Stimulated activated effector memory CD8-positive, alpha-beta T cell treated with anti-CD3 and anti-CD28 coated beads, Interleukin-12 subunit alpha, Interleukin-12 subunit beta, amount 100 ng/mL, for 72 hours (primary cell): Measurements from ENCODE around the gene HCK.
"Not testable (repeated sequence)": the region's sequence is repeated elsewhere in the genome, so short reads cannot be mapped to it uniquely, and the experiment has no call there.

Experiments
- ATAC-seq: fragments of 150-1000 bp; cut with Tn5 transposase; 2 replicates; pipeline ENCODE4 v1.10.0; 2021
- DNase-seq, 2 donors: peaks; one replicate each; pipeline ENCODE4 v3.0.0; 2021 to 2022; ENCODE audit warnings: low spot score in 2 of 2
- H3K27ac Mint-ChIP-seq: one replicate; pipeline ENCODE4 v1.8.0; 2022; ENCODE audit warnings: mild to moderate bottlenecking, mixed read lengths
- H3K36me3 Mint-ChIP-seq: one replicate; pipeline ENCODE4 v1.8.0; 2022; ENCODE audit warnings: mild to moderate bottlenecking, mixed read lengths
- H3K4me1 Mint-ChIP-seq: one replicate; pipeline ENCODE4 v1.8.0; 2022; ENCODE audit warnings: mixed read lengths
- H3K4me3 Mint-ChIP-seq: one replicate; pipeline ENCODE4 v1.8.0; 2022; ENCODE audit warnings: mild to moderate bottlenecking, mixed read lengths
- H3K9me3 Mint-ChIP-seq: one replicate; pipeline ENCODE4 v1.8.0; 2022; ENCODE audit warnings: mixed read lengths

The HCK gene

DNA sequence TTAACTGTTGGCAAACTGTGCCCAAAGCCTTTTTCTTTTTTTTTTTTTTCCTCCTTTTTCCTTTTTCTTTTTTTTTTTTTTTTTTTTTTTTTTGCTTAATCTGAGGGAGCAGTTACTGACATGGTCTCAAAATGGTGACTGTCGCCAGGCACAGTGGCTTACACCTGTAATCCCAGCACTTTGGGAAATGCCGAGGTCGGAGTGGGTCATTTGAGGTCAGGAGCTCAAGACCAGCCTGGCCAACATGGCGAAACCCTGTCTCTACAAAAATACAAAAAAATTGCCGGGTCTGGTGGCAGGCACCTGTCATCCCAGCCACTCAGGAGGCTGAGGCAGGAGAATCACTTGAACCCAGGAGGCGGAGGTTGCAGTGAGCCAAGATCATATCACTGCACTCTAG lies 64.8 kb downstream of the HCK start:
- H3K36me3 Mint-ChIP-seq, result peaks cover 34% of the 10 kb centered on the region
- DNase-seq, H3K9me3 Mint-ChIP-seq, H3K4me3 Mint-ChIP-seq, ATAC-seq, H3K27ac Mint-ChIP-seq: not testable (repeated sequence)
- H3K4me1 Mint-ChIP-seq, result peaks cover 37% of the 10 kb centered on the region

DNA sequence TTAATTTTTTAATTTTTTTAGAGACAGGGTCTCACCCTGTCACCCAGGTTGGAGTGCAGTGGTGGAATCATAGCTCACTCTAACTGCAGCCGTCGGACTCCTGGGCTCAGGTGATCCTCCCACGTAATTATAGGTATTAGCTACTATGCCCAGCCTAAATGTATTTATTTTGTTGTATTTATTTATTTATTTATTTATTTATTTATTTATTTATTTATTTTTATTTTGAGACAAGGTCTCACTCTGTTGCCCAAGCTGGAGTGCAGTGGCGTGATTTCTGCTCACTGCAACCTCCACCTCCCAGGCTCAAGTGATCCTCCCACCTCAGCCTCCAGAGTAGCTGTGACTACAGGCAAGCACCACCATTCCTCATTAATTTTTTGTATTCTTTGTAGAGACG lies 66.4 kb downstream of the HCK start:
- H3K4me1 Mint-ChIP-seq, result peaks cover 25% of the 10 kb centered on the region
- H3K27ac Mint-ChIP-seq, result not testable (repeated sequence)

DNA sequence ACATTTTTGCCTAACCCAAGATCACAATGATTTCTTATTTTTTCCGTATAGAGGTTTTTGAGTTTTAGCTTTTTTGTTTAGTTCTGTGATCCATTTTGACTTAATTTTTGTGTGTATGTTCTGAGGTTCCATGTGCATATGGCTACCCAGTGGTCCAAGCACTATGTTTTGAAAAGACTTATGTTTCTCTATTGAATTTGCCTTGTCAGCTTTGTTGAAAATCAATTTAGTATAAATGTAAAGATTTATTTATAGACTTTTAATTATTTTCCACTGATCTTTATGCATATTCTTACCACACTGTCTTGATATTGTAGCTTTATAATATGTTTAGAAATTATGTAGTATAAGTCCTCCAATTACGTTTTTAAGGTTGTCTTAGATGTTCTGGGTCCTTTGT lies 67.7 kb downstream of the HCK start:
- ATAC-seq (no peak), DNase-seq (no peak)
- Mint-ChIP-seq H3K4me1 (peaks cover 19% of the 10 kb centered on the region), H3K36me3 (peaks cover 36% of the 10 kb centered on the region), H3K9me3 (no peaks in the 10 kb centered on the region), H3K4me3 (no peak overlapping the region), H3K27ac (no peak overlapping the region)

More for the DNA sequence above, 66.4 kb downstream of the HCK start:
- not testable (repeated sequence) for H3K4me3 Mint-ChIP-seq, H3K9me3 Mint-ChIP-seq, ATAC-seq, DNase-seq
- peaks cover 30% of the 10 kb centered on the region for H3K36me3 Mint-ChIP-seq

DNA sequence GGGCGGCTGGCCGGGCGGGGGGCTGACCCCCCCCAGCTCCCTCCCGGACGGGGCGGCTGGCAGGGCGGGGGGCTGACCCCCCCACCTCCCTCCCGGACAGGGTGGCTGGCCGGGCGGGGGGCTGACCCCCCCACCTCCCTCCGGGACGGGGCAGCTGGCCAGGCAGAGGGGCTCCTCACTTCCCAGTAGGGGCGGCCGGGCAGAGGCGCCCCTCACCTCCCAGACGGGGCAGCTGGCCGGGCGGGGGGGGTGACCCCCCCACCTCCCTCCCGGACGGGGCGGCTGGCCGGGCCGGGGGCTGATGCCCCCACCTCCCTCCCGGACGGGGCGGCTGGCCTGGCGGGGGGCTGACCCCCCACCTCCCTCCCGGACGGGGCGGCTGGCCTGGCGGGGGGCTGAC lies 69.9 kb downstream of the HCK start:
- ATAC-seq, H3K27ac Mint-ChIP-seq, DNase-seq, H3K4me1 Mint-ChIP-seq, H3K4me3 Mint-ChIP-seq, H3K9me3 Mint-ChIP-seq: not testable (repeated sequence)
- H3K36me3 Mint-ChIP-seq, result peaks cover 18% of the 10 kb centered on the region

DNA sequence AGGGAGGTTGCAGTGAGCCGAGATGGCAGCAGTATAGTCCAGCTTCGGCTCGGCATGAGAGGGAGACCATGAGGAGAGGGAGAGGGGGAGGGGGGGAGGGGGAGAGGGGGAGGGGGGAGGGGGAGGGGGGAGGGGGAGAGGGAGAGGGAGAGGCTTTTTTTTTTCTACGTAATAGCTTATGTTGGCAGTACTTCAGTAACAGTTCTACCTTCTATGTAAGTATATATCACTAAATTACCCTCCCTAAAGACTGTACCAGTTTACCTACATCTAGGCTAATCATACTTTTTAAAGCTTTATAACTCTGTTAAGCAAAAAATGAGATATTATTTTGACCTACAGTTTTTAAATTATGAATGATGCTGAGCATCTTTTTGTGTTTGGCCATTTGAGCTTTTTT lies 71.0 kb downstream of the HCK start:
- DNase-seq (no peak), ATAC-seq (no peak)
- no peak overlapping the region for H3K4me3 Mint-ChIP-seq
- no peaks in the 10 kb centered on the region for H3K9me3 Mint-ChIP-seq
- H3K27ac Mint-ChIP-seq, result no peak overlapping the region
- peaks cover 9% of the 10 kb centered on the region for H3K4me1 Mint-ChIP-seq
- H3K36me3 Mint-ChIP-seq, result peaks cover 15% of the 10 kb centered on the region

DNA sequence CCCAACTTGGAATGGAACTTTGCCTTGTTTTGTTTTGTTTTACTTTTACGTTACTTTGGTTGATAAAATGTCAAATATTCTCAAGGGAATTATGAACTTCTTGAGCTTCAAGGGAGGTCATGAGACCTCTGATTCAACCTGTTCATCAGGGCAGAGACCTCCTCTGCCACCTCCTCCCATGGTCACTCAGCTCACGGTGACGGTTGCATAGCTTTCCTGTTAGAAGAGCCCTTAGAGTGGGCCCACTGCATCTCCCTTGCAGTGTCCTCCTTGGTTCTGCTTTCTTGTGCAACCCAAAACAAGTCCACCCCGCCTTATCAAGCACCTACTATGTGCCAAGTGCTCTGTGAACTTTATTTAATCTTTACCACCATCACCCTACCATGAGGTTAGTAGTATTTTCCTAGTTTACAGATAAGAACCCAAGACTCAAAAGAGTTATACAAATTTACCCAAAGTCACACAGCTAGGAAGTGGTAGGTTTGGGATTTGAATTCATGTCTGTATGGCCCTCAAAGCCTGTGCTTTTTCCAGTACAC lies 72.9 kb downstream of the HCK start:
- ATAC-seq (no peak), DNase-seq (no peak)
- Mint-ChIP-seq H3K4me1 (peaks cover 16% of the 10 kb centered on the region), H3K36me3 (peaks cover 16% of the 10 kb centered on the region), H3K9me3 (no peaks in the 10 kb centered on the region), H3K27ac (no peak overlapping the region), H3K4me3 (no peak overlapping the region)

DNA sequence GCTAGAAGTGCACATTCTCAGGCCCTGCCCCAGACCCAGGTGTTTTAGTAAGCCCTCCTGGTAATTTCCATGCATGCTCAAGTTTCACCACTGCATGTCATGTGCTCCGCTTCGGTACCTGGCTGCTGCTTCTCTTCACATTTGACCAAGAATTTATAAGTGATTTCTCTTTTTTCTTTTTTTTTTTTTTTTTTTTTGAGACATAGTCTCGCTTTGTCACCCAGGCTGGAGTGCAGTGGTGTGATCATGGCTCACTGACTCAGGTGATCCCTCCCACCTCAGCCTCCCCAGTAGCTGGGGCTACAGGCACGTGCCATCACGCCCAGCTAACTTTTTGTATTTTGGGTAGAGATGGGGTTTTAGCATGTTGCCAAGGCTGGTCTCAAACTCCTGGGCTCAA lies 73.5 kb downstream of the HCK start:
- Mint-ChIP-seq H3K4me3 (no peak overlapping the region), H3K4me1 (peaks cover 22% of the 10 kb centered on the region)

DNA sequence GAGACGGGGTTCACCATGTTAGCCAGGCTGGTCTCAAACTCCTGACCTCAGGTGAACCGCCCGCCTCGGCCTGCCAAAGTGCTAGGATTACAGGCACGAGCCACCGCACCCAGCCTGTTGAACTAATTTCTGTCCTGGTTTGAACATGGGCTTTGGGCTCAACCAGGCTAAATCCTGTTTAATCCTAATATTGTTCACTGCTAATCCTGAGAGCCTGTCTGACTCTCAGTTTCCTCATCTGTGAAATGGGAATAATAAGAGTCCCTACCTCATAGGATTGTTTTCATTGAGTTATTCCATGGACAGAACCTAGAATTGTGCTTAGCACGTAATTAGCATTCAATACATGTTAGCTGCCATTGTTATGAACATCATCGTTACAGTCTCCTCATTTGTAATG lies 74.9 kb downstream of the HCK start:
- Mint-ChIP-seq H3K4me1 (peaks cover 36% of the 10 kb centered on the region), H3K9me3 (no peaks in the 10 kb centered on the region), H3K36me3 (peaks cover 30% of the 10 kb centered on the region), H3K27ac (no peak overlapping the region), H3K4me3 (no peak overlapping the region)
- no peak for DNase-seq
- no peak for ATAC-seq

More for the DNA sequence above, 73.5 kb downstream of the HCK start:
- DNase-seq, result no peak
- H3K27ac Mint-ChIP-seq, result no peak overlapping the region
- ATAC-seq, result no peak
- H3K9me3 Mint-ChIP-seq, result no peaks in the 10 kb centered on the region
- H3K36me3 Mint-ChIP-seq, result peaks cover 21% of the 10 kb centered on the region

DNA sequence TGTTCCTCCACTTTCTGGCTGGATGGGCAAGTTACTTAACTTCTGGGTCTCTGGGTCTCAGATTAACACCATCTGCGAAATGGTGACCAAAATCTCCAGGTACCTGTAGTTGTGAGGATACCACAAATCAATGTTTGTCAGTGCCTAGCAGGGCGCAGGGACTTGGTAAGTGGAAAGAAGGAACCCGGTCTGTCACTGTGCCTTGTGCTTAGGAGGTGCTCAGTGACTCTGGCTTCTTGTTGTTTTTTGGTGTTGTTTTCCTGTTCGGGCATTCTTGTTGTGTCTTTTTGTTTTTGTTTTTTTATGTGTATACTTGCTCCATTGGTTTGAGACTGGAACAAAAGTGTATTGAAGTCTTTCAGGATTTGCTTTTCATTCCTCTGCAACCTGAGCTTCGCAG lies 75.3 kb downstream of the HCK start:
- no peaks in the 10 kb centered on the region for H3K9me3 Mint-ChIP-seq
- no peak for DNase-seq
- H3K36me3 Mint-ChIP-seq, result peaks cover 34% of the 10 kb centered on the region
- H3K4me1 Mint-ChIP-seq, result peaks cover 40% of the 10 kb centered on the region
- H3K4me3 Mint-ChIP-seq, result no peak overlapping the region
- no peak overlapping the region for H3K27ac Mint-ChIP-seq
- no peak for ATAC-seq

DNA sequence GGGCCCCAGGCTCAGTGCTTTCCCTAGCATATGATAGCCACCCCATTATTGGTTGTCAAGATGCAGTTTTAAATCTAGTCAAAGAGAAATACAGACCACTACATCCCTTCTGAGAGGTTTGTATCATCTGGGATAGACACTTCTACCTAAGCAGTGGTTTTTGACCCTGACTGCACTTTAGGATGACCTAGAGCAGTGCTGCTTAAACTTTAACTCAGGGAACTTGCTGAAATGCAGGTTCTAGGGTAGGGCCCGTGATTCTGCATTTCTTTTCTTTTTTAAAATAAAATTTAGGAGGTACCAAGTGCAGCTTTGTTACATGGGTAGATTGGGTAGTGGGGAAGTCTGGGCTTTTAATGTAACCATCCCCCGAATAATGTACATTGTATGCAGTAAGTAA lies 76.1 kb downstream of the HCK start:
- Mint-ChIP-seq H3K4me1 (peaks cover 48% of the 10 kb centered on the region), H3K4me3 (no peak overlapping the region), H3K27ac (no peak overlapping the region), H3K9me3 (no peaks in the 10 kb centered on the region), H3K36me3 (peaks cover 36% of the 10 kb centered on the region)
- ATAC-seq (no peak), DNase-seq (no peak)

DNA sequence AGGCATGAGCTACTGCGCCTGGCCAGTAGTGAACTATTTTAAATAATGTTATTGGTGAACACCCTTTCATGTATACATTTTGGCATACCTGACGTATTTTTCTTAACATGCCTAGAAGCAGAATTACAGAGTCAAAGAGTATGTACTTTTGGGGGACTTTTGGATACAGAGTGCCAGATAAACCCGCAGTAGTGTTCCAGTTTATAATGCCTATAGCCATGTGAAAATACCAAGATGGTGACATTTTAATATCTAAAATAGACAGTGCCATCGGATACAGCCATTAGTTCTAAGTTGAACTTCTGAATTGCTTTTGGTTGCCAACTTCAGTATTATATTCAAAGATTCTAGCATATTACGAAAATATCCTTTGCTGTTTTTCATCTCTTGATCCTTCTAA lies 77.8 kb downstream of the HCK start:
- ATAC-seq, result no peak
- H3K27ac Mint-ChIP-seq, result no peak overlapping the region

DNA sequence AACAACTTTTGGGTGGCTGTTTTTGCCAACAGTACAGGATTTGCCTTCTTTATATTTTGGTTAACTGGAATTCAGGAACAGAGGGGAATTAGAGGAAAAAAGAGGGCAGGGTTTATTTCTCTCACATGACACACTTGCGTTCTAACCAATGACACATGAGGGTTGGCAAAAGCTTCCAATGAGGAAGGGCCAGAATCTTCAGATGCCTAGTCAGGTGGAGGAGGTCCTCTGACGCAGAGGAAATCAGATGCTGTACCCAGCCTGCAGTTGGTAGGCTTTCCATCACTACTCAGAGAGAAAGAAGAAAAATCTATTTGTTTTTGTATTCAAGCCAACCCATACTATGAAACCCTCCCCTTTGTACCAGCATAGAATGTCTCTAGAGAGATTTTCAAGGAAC lies 78.3 kb downstream of the HCK start:
- Mint-ChIP-seq H3K9me3 (no peaks in the 10 kb centered on the region), H3K27ac (no peak overlapping the region), H3K36me3 (peaks cover 38% of the 10 kb centered on the region), H3K4me3 (no peak overlapping the region), H3K4me1 (peaks cover 42% of the 10 kb centered on the region)
- ATAC-seq (no peak), DNase-seq (no peak)

More for the DNA sequence above, 77.8 kb downstream of the HCK start:
- peaks cover 36% of the 10 kb centered on the region for H3K36me3 Mint-ChIP-seq
- DNase-seq, result no peak
- H3K4me3 Mint-ChIP-seq, result no peak overlapping the region
- H3K4me1 Mint-ChIP-seq, result peaks cover 45% of the 10 kb centered on the region
- no peaks in the 10 kb centered on the region for H3K9me3 Mint-ChIP-seq

DNA sequence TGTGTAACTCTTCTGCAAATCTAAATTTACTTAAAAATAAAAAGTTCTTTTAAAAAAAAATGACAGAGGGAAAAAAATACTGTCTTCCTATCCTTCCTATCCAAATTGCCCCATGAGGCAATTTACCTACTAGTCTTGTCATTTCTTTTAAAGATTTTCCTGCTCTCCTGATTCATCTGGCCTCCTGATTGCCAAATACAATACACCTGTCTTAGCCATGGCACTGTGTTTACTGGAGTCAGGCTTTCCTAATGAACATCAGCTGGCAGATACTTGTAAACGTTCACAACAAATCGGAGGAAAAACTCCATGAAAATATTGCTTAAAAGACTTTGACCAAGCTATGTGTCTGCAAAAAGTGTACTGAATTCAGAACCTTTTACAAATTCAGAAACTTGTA lies 78.9 kb downstream of the HCK start:
- peaks cover 42% of the 10 kb centered on the region for H3K4me1 Mint-ChIP-seq
- no peak overlapping the region for H3K27ac Mint-ChIP-seq
- ATAC-seq, result no peak
- no peak overlapping the region for H3K4me3 Mint-ChIP-seq
- no peaks in the 10 kb centered on the region for H3K9me3 Mint-ChIP-seq
- DNase-seq, result no peak
- peaks cover 44% of the 10 kb centered on the region for H3K36me3 Mint-ChIP-seq

DNA sequence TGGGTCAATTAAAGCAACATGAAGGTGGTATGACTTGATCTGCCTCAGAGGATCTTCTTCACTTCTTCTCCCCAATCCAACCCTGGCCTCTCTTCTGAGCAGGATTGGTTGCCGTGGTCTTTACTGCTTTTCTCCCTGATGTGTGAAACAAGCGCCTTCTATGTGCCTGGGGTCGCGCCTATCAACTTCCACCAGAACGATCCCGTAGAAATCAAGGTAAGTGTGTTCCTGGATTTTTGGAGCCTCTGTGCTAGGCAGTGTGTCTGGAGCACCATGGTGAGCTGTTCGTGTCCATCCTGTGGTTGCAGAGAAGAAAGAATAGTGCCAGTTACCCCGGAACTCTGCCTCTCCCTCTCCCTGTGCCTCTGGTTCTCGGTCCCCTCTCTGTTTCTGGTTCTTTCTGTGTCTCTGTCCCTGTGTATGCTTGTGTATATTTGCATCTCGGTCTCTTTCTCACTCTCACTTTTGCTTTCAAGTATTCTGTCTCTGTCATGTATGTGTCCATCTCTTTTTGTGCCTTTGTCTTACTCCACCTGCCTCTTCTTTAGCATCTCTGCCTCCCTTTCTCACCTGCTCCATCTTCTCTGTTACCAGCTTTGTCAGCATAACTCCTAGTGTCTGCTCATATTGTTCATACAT lies 81.0 kb downstream of the HCK start:
- no peak for ATAC-seq
- DNase-seq, result no peak
- Mint-ChIP-seq H3K4me3 (no peak overlapping the region), H3K27ac (no peak overlapping the region), H3K36me3 (peaks cover 61% of the 10 kb centered on the region), H3K4me1 (peaks cover 42% of the 10 kb centered on the region), H3K9me3 (no peaks in the 10 kb centered on the region)

DNA sequence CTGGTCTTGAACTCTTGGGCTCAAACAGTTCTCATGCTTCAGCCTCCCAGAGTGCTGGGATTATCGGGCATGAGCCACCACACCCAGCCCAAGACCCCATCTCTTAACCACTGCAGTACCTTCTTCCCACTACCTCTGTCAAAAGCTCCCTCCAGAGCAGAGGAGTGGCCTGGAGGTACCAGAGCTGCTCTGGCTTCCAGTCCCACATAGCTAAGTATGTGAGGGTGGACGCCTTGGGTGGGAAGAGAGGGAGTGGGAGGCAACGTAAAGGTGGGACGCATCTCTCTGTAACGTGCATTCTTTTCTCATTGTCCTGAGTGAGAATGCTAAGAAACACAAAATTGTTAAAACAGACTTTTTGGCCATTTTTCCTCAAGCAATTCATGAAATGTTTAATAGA lies 82.0 kb downstream of the HCK start:
- peaks cover 71% of the 10 kb centered on the region for H3K36me3 Mint-ChIP-seq
- ATAC-seq (no peak), DNase-seq (no peak)
- H3K4me3 Mint-ChIP-seq, result no peak overlapping the region
- no peak overlapping the region for H3K27ac Mint-ChIP-seq
- no peaks in the 10 kb centered on the region for H3K9me3 Mint-ChIP-seq
- H3K4me1 Mint-ChIP-seq, result peaks cover 36% of the 10 kb centered on the region

DNA sequence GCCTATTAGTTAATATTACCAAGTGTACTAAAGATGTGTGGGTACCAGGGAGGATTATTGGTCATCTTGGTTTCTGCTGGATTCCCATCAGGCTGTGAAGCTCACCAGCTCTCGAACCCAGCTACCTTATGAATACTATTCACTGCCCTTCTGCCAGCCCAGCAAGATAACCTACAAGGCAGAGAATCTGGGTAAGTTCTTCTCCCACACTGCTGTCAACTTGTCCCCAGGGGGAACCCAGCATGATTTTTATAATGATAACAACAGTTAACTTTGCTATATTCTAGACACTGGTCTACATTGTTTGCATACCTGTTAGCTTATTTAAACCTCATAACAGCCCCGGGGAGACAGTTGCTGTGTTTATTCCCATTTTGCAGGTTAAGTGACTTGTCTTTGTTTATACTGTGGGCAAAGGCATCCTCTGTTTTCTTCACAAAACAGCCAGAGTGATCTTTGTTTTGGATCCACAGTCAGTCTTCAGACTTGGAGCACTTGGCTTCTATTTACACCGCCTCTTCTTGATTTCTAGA lies 84.0 kb downstream of the HCK start:
- H3K4me3 Mint-ChIP-seq, result no peak overlapping the region
- no peak overlapping the region for H3K27ac Mint-ChIP-seq
- H3K9me3 Mint-ChIP-seq, result no peaks in the 10 kb centered on the region
- H3K36me3 Mint-ChIP-seq, result peaks cover 80% of the 10 kb centered on the region
- no peak for ATAC-seq
- peaks cover 25% of the 10 kb centered on the region for H3K4me1 Mint-ChIP-seq
- DNase-seq, result no peak
